GM18873 (cell line): Measurements from ENCODE around the gene EIF1B.

Experiments used
- ATAC-seq: cut with Tn5 transposase; IDR thresholded peaks from one replicate; pipeline ENCODE4 v1.9.1; 2021; ENCODE audit warnings: mild to moderate bottlenecking, moderate library complexity, moderate number of reproducible peaks; ENCODE audit not compliant: unreplicated experiment, low FRiP score

EIF1B gene

DNA sequence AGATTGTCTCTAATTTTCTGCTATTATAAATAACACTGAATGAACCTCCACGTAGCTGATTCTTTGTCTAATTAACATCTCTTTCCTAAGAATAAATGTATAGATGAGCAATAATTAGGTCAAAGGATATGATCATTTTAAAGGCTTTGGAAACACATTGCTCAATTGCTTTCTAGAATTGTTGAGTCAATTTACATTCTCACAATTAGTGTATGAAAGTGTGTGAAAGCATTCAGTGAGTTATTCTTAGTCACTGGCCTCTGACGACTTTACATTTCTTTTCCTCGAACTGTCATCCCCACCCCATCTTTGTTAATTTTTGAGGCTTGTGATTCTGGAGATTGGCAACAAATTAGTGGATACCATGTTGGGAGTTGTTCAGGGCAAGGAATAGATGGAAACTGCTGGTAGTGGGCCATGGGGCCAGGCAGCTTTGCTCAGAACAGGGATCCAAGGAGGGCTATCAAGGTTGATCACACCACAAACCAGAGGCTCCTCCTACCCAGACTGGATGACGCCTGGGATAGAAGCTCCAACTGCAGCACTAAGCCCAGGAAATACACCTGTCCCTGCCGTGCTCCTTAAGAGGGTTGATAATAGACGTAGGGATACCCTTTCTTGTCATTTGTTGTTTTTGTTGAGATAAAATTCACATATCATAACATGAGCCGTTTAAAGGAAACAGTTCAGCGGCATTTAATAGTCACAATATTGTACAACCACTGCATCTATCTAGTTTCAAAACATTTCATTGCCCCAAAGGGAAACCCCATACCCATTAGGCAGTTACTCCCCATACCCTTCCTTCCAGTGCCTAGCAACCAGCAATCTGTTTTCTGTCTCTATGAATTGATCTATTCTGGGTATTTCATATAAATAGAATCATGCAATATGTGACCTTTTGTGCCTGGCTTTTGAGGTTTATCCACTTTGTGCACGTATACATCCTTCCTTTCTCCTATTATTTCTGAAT lies 27.9 kb downstream of the EIF1B start:
- no peak for ATAC-seq

DNA sequence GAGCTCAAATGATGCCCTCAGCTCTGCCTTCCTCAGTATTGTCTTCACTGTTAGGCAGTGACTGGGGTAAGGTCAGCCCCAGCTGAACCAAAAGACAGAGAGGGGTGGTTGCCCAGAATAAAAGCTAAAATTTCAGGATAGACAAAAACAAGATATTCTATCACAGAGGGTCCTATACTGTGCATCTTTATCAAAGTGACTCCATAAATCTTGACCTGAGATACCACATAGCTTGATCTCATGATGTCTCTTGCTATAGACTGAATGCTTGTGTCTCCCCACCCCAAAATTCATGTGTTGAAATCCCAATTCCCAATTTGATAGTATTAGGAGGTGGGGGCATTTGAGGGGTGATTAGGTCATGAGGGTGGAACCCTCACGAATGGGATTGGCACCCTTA lies 30.4 kb downstream of the EIF1B start:
- no peak for ATAC-seq

DNA sequence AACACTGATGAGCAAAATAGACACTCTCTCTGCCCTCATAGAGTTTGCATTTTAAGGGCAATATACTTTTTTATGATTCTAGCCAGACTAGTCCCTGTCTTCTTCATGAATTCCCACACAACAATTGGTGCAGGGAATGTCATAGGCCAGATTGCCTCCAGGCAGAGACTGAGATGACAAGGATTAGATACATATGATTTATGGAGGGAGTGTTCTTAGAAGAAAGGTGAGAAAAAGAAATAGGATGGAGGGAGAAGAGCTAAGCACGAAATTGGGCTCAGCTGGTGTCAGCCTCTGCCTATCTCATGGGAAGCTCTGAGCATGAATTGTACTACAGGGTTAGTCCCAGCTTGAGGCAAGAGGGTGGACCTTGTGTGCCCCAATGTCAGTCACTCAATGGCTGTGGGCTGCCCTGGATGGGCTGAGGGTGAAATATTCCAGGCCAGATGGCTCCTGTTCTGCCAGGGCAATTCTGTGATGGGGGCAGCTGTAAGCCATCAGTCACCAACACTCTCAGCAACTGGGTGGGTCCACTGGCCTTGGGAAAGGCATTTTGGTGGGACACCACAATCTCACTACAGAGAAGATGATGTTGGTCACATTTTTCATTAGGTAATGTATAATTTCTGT lies 31.1 kb downstream of the EIF1B start:
- ATAC-seq, result no peak

DNA sequence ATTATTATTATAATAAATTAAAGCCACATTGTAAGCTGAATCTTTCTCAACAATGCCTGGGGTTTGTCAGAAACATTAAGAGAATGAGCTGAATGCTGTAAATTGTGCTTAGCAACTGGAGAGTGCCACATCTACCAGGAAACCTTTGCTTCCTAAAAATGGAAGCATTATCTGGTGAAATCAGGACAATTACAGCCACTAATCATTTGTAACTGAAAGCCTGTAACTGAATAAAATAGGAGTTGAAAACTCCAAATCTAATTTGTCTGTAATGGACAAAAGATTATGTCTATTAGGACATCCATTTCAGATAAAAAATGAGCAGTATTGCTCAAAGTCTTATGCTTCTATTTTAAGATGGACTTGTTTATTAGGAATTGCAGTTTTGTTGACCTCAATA lies 32.2 kb downstream of the EIF1B start:
- ATAC-seq, result no peak

DNA sequence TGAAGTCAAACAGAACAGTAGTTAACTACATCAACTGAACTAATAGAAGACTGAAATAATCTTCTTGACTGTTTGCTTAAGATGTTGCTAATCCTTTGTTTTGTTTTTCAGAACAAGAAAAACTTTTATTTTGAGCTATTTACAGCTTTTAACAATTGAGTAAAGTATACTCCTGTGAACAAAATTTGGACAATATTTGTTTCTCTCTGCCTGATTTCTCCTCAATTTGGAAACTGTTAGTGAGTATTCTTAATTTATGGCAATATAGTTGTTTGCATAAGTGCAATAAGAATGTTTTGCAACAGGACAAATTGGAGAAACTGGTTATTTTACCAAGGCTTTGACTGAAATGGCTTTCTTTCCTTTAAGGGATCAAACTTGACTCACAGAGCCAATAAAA lies 41.0 kb downstream of the EIF1B start:
- no peak for ATAC-seq

DNA sequence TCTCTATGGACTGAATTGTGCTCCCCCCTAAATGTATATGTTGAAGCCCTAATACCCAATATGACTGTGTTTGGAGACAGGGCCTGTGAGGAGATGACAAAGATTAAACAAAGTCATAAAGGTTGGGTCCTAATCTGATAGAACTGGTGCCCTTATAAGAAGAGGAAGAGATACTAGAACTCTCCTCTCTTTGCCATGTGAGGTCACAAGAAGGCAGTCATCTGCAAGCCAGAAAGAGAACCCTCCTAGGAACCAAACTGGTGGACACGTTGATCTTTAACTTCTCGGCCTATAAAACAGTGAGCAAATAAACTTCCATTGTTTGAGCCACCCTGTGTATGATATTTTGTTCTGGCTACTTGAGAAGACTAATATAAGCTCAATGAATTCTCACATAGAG lies 45.9 kb downstream of the EIF1B start:
- ATAC-seq, result no peak

DNA sequence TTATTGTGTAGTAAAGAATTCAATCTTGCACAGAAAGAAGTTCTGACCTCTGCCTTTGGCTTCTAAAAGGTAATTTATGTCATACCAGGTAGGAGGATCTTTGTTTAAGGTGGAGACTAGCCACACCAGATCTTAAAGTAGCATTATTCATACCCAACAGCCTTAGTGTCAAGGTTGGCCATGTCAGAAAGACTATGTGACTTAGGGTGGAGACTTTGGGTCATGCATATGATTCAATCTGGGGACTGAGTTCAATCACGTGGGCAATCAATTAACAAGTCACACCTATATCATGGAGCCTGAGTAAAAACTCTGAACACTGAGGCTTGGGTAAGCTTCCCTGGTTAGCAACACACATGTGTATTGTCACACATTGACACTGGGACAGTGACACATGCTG lies 48.9 kb downstream of the EIF1B start:
- no peak for ATAC-seq
